IMR-90 (cell line): ENCODE measurements around the gene E2F3. TPM values are rescaled to one million over a fixed set of nuclear protein-coding genes. Genes with fewer than 3 reads are reported as not detected.

Experiments used
- ATAC-seq: fragments of 200-7000 bp; cut with Tn5 transposase; 2 replicates; pipeline ENCODE4 v1.9.1; 2020; ENCODE audit warnings: low read depth, mild to moderate bottlenecking, moderate library complexity
- BruUV-seq: library from RNA; stranded (reverse); fragments of 400-500 nt; replicated peaks from 2 replicates; lab custom pipeline; 2021; lab: Mats Ljungman, UMichigan
- CTCF ChIA-PET: fragments of 300-600 bp; formaldehyde crosslinking; extraction: SDS; loops from one replicate; lab custom pipeline; 2021; ENCODE audit warnings: antibody characterized with exemption; lab: Yijun Ruan, JAX
- POLR2A ChIA-PET: fragments of 300-600 bp; sonication (Branson Sonifier 250); formaldehyde crosslinking; loops from one replicate; lab custom pipeline; 2022; ENCODE audit warnings: antibody characterized with exemption; ENCODE audit not compliant: unreplicated experiment; lab: Charles Lee
- DNase-seq: peaks from one replicate; pipeline ENCODE4 v3.0.0; 2013
- H2AFZ ChIP-seq: replicated peaks from 2 replicates; pipeline ENCODE3; 2013; ENCODE audit warnings: low read length, mild to moderate bottlenecking; ENCODE audit not compliant: poor library complexity
- H2AK5ac ChIP-seq: 2 replicates; pipeline ENCODE4 v1.6.1; 2013; ENCODE audit warnings: low read depth, low read length, inconsistent platforms
- H2AK9ac ChIP-seq: replicated peaks from 2 replicates; pipeline ENCODE3; 2013; ENCODE audit warnings: mild to moderate bottlenecking, low read depth, low read length, moderate library complexity; ENCODE audit not compliant: poor library complexity
- H2BK120ac ChIP-seq: 2 replicates; pipeline ENCODE4 v1.6.1; 2013; ENCODE audit warnings: low read depth, low read length, inconsistent platforms
- H2BK15ac ChIP-seq: 3 replicates; pipeline ENCODE4 v1.6.1; 2013; ENCODE audit warnings: low read depth, low read length, inconsistent platforms
- H2BK20ac ChIP-seq: 2 replicates; pipeline ENCODE4 v1.6.1; 2013; ENCODE audit warnings: low read depth, mild to moderate bottlenecking, inconsistent platforms, low read length, moderate library complexity
- H2BK5ac ChIP-seq: 2 replicates; pipeline ENCODE4 v1.6.1; 2013; ENCODE audit warnings: mild to moderate bottlenecking, low read depth, low read length, inconsistent platforms; ENCODE audit not compliant: poor library complexity, severe bottlenecking
- H3K14ac ChIP-seq: replicated peaks from 2 replicates; pipeline ENCODE4 v1.6.1; 2013; ENCODE audit warnings: low read depth, low read length, inconsistent platforms
- H3K18ac ChIP-seq: 2 replicates; pipeline ENCODE4 v1.6.1; 2013; ENCODE audit warnings: low read depth, low read length, control low read depth
- H3K23ac ChIP-seq: 2 replicates; pipeline ENCODE4 v1.6.1; 2013; ENCODE audit warnings: low read depth, low read length, inconsistent platforms
- H3K27ac ChIP-seq: 2 replicates; pipeline ENCODE4 v1.5.1; 2013; ENCODE audit warnings: mild to moderate bottlenecking, control low read depth, low read length; ENCODE audit not compliant: insufficient read depth
- H3K27me3 ChIP-seq: 2 replicates; pipeline ENCODE4 v1.6.1; 2013; ENCODE audit warnings: low read length; ENCODE audit not compliant: control insufficient read depth, insufficient read depth
- H3K36me3 ChIP-seq: 2 replicates; pipeline ENCODE4 v1.6.1; 2013; ENCODE audit warnings: low read length, mixed read lengths; ENCODE audit not compliant: control insufficient read depth, insufficient read depth
- H3K4ac ChIP-seq: 2 replicates; pipeline ENCODE4 v1.6.1; 2013; ENCODE audit warnings: low read depth, low read length, inconsistent platforms
- H3K4me1 ChIP-seq: 2 replicates; pipeline ENCODE4 v1.6.1; 2013; ENCODE audit warnings: low read length, mixed read lengths; ENCODE audit not compliant: control insufficient read depth, insufficient read depth
- H3K4me2 ChIP-seq: 2 replicates; pipeline ENCODE4 v1.6.1; 2013; ENCODE audit warnings: low read depth, mild to moderate bottlenecking, control low read depth, low read length, moderate library complexity
- H3K4me3 ChIP-seq: 2 replicates; pipeline ENCODE4 v1.5.1; 2013; ENCODE audit warnings: low read depth, mild to moderate bottlenecking, control low read depth, low read length, moderate library complexity; ENCODE audit not compliant: insufficient read depth
- H3K56ac ChIP-seq: 2 replicates; pipeline ENCODE4 v1.6.1; 2013; ENCODE audit warnings: low read length, inconsistent platforms; ENCODE audit not compliant: insufficient read depth; ENCODE audit errors: extremely low read depth
- H3K79me1 ChIP-seq, 2 experiments: 2 replicates each; pipeline ENCODE4 v1.6.1; 2013; ENCODE audit warnings: low read length in 2 of 2, inconsistent platforms in 1 of 2, low read depth in 1 of 2
- H3K9ac ChIP-seq: 2 replicates; pipeline ENCODE4 v1.6.1; 2013; ENCODE audit warnings: low read depth, low read length, control low read depth
- H3K9me1 ChIP-seq: 2 replicates; pipeline ENCODE4 v1.6.1; 2013; ENCODE audit warnings: low read length, inconsistent platforms; ENCODE audit not compliant: insufficient read depth
- H3K9me3 ChIP-seq: 2 replicates; pipeline ENCODE4 v1.6.1; 2013; ENCODE audit warnings: low read length; ENCODE audit not compliant: control insufficient read depth, insufficient read depth
- H4K20me1 ChIP-seq: 2 replicates; pipeline ENCODE4 v1.6.1; 2013; ENCODE audit warnings: low read length, inconsistent platforms; ENCODE audit not compliant: insufficient read depth
- H4K5ac ChIP-seq: 2 replicates; pipeline ENCODE4 v1.6.1; 2013; ENCODE audit warnings: mild to moderate bottlenecking, low read depth, low read length, control low read depth
- H4K8ac ChIP-seq, 2 experiments: 2 replicates each; pipeline ENCODE4 v1.6.1; 2013; ENCODE audit warnings: low read depth in 2 of 2, low read length in 2 of 2, control low read depth in 1 of 2, inconsistent platforms in 1 of 2
- H4K91ac ChIP-seq: 2 replicates; pipeline ENCODE4 v1.6.1; 2013; ENCODE audit warnings: low read depth, low read length, inconsistent platforms; ENCODE audit not compliant: insufficient read depth
- MAZ ChIP-seq: IDR thresholded peaks from 2 replicates; pipeline ENCODE4 v1.6.1; 2012; ENCODE audit warnings: low read depth, mild to moderate bottlenecking, low read length, improper control_type of control experiment, moderate library complexity, borderline replicate concordance
- POLR2A ChIP-seq: IDR thresholded peaks from 2 replicates; pipeline ENCODE4 v1.6.1; 2012; ENCODE audit warnings: mild to moderate bottlenecking, low read depth, low read length
- WGBS, 2 experiments: methylation state at CpG; one replicate each; pipeline versions ENCODE4 v1.1.5 to v1.1.7; 2013; ENCODE audit warnings: missing lambda C conversion rate in 2 of 2; ENCODE audit not compliant: insufficient read length in 1 of 2; ENCODE audit errors: extremely low coverage in 2 of 2; 5-methylcytosine and 5-hydroxymethylcytosine counted together
- dilution Hi-C: fragments of 300-500 bp; cut with HindIII; formaldehyde crosslinking; loops from one replicate; pipeline ENCODE4 v1.14.3; 2018; ENCODE audit warnings: low sequenced_read_pairs; ENCODE audit not compliant: unreplicated experiment
- in situ Hi-C: fragments of 300-500 bp; cut with MboI; formaldehyde crosslinking; loops from 3 replicates; pipeline ENCODE4 v1.14.3; 2019; ENCODE audit warnings: low sequenced_read_pairs, inconsistent platforms, mixed read lengths
- intact Hi-C: fragments of 100-400 bp; cut with micrococcal nuclease; formaldehyde crosslinking; loops from 2 replicates; pipeline ENCODE4 v1.10.0; 2022
- polyA plus RNA-seq, 3 experiments: library from polyadenylated mRNA; depleted of rRNA; stranded (reverse); fragments of >200 nt; gene quantifications; 2 replicates each; pipeline ENCODE4 v1.2.3, GENCODE V29; 2012; ENCODE audit warnings: low replicate concordance in 1 of 3
- total RNA-seq: library from RNA; depleted of rRNA; stranded (reverse); fragments of >200 nt; gene quantifications from 2 replicates; pipeline ENCODE4 v1.2.3, GENCODE V29; 2012

Gene E2F3
- total and polyA plus RNA-seq, 2 of the 4 experiments (the other 2 are of a cell fraction): 2.3 to 8.2 TPM

- H4K5ac ChIP-seq: no peak overlapping the region
- TF ChIP-seq POLR2A: no peak; the same call in 1 of the 2 replicates
- TF ChIP-seq MAZ: 0 out of 2 replicates have a peak, but pooled peaks have one; percentile 3
- no peak overlapping the region for H2BK20ac ChIP-seq
- DNase-seq (no peak), ATAC-seq (no peak)
- dilution Hi-C loops (no loop called here), intact Hi-C loops (loop anchor here (5.0 kb wide), 3 partner anchors 310 to 1185 kb away; no protein-coding TSS in a partner anchor), in situ Hi-C loops (loop anchor here (10.0 kb wide), 1 partner anchor 123 kb away; no protein-coding TSS in a partner anchor)
- H3K27ac ChIP-seq: peak overlapping the region; percentile 84
- H3K23ac ChIP-seq: peak overlapping the region; percentile 74
- H3K4me3 ChIP-seq: peak overlapping the region; percentile 86
- peak overlapping the region; percentile 91 for H2AK9ac ChIP-seq
- peak overlapping the region; percentile 85 for H2BK5ac ChIP-seq
- no peak overlapping the region for H2AK5ac ChIP-seq
- WGBS, 2 experiments: 0% methylated on average over 2 of the region's 15 CpGs; no CpG with 5 or more reads in 1 of the 2 experiments
- BruUV-seq: no TSS peak
- no peak overlapping the region for H4K8ac ChIP-seq
- POLR2A ChIA-PET: no interaction called here
- H3K4me1 ChIP-seq: no peaks in the 10 kb centered on the region; the same call in 1 of the 2 replicates
- H3K14ac ChIP-seq: no peak overlapping the region
- peak overlapping the region; percentile 58 for H3K4me2 ChIP-seq
- H3K79me1 ChIP-seq: peaks cover 0 to 9% of the 10 kb centered on the region in 2 experiments; a peak in 2 of 4 replicates
- 0 out of 2 replicates have a peak, but pooled peaks cover 2% of the 10 kb centered on the region for H3K36me3 ChIP-seq
- peaks cover 5% of the 10 kb centered on the region; the same call in 1 of the 2 replicates for H4K20me1 ChIP-seq
- H3K9me1 ChIP-seq: peaks cover 3% of the 10 kb centered on the region; the same call in 1 of the 2 replicates
- CTCF ChIA-PET: no interaction called here
- no peak overlapping the region for H4K91ac ChIP-seq
- H3K9me3 ChIP-seq: no peaks in the 10 kb centered on the region
- peak overlapping the region; percentile 9; the same call in 1 of the 2 replicates for H3K4ac ChIP-seq
- H3K9ac ChIP-seq: peak overlapping the region; percentile 75
- no peak overlapping the region for H3K18ac ChIP-seq
- H3K27me3 ChIP-seq: no peaks in the 10 kb centered on the region
- H2BK15ac ChIP-seq: no peak overlapping the region
- peak overlapping the region; percentile 49; the same call in 1 of the 2 replicates for H3K56ac ChIP-seq
- peak overlapping the region; percentile 32; the same call in 1 of the 2 replicates for H2BK120ac ChIP-seq
- H2AFZ ChIP-seq: peak overlapping the region; percentile 87
Measured at GRCh38 chr6:20402092-20402341, 338 bp downstream of the E2F3 start.
